CD14-positive monocyte (primary cell): ENCODE data around the gene TICAM2. TPM values are rescaled to one million over a fixed set of nuclear protein-coding genes. Genes with fewer than 3 reads are reported as not detected.

Experiments used
- DNase-seq, 3 donors: peaks; one replicate each; pipeline ENCODE4 v3.0.0-alpha.2; 2011 to 2022
- H2AFZ ChIP-seq: 2 replicates; pipeline ENCODE4 v1.6.0; 2012; ENCODE audit warnings: mild to moderate bottlenecking, low read depth, low read length, inconsistent platforms; ENCODE audit not compliant: insufficient read depth, poor library complexity, severe bottlenecking
- H3K27ac ChIP-seq, 2 donors: 1 replicate in 1 of 2; 2 replicates in 1 of 2; pipeline ENCODE4 v1.5.1; 2012 to 2013; ENCODE audit warnings: low read length in 2 of 2, control low read depth in 1 of 2, inconsistent platforms in 1 of 2, low read depth in 1 of 2, mild to moderate bottlenecking in 1 of 2
- H3K27me3 ChIP-seq, 2 donors: one replicate each; pipeline versions ENCODE4 v1.6.0 to v1.6.1; 2011 to 2013; ENCODE audit warnings: low read length in 2 of 2; ENCODE audit not compliant: control insufficient read depth in 2 of 2, insufficient read depth in 2 of 2
- H3K36me3 ChIP-seq, 2 donors: replicated peaks in 1 of 2; 1 replicate in 1 of 2; 2 replicates in 1 of 2; pipeline versions ENCODE4 v1.5.1 to v1.6.1; 2012 to 2013; ENCODE audit warnings: low read length in 2 of 2, control low read depth in 1 of 2, inconsistent platforms in 1 of 2, mild to moderate bottlenecking in 1 of 2; ENCODE audit not compliant: insufficient read depth in 2 of 2, control insufficient read depth in 1 of 2
- H3K4me1 ChIP-seq, 2 donors: 1 replicate in 1 of 2; 2 replicates in 1 of 2; pipeline versions ENCODE4 v1.5.1 to v1.6.1; 2012 to 2013; ENCODE audit warnings: low read length in 2 of 2, control low read depth in 1 of 2, inconsistent platforms in 1 of 2, mild to moderate bottlenecking in 1 of 2, moderate library complexity in 1 of 2; ENCODE audit not compliant: insufficient read depth in 2 of 2, control insufficient read depth in 1 of 2
- H3K4me2 ChIP-seq: replicated peaks from 2 replicates; pipeline ENCODE3; 2012; ENCODE audit warnings: low read length, moderate library complexity, mild to moderate bottlenecking; ENCODE audit not compliant: poor library complexity, severe bottlenecking; ENCODE audit errors: extremely low read depth
- H3K4me3 ChIP-seq, 3 experiments: fragments of 200-600 bp in 1 of 3; sonication (generic) in 1 of 3; replicated peaks in 1 of 3; 1 replicate in 2 of 3; 2 replicates in 1 of 3; pipeline ENCODE4 v1.5.1; 2011 to 2013; ENCODE audit warnings: low read length in 3 of 3, mild to moderate bottlenecking in 3 of 3, control low read depth in 2 of 3, low read depth in 2 of 3, inconsistent platforms in 1 of 3, moderate library complexity in 1 of 3
- H3K79me2 ChIP-seq: 2 replicates; pipeline ENCODE4 v1.6.0; 2012; ENCODE audit warnings: mild to moderate bottlenecking, control low read depth, inconsistent platforms, low read length, moderate library complexity; ENCODE audit not compliant: insufficient read depth
- H3K9ac ChIP-seq: 2 replicates; pipeline ENCODE4 v1.6.0; 2017; ENCODE audit warnings: low read length, mild to moderate bottlenecking; ENCODE audit not compliant: insufficient read depth, poor library complexity, severe bottlenecking
- H3K9me3 ChIP-seq, 2 donors: replicated peaks in 1 of 2; 1 replicate in 1 of 2; 2 replicates in 1 of 2; pipeline versions ENCODE4 v1.5.1 to v1.6.1; 2012 to 2013; ENCODE audit warnings: low read length in 2 of 2, control low read depth in 1 of 2; ENCODE audit not compliant: control insufficient read depth in 1 of 2, insufficient read depth in 1 of 2
- H4K20me1 ChIP-seq: 2 replicates; pipeline ENCODE4 v1.6.0; 2012; ENCODE audit warnings: mild to moderate bottlenecking, low read length, control low read depth, moderate library complexity; ENCODE audit not compliant: insufficient read depth
- H3K27ac Mint-ChIP-seq, 7 donors: one replicate each; pipeline ENCODE4 v1.8.0; 2020; ENCODE audit warnings: mild to moderate bottlenecking in 7 of 7, mixed read lengths in 7 of 7, moderate library complexity in 6 of 7, inconsistent platforms in 2 of 7
- H3K27me3 Mint-ChIP-seq, 3 donors: one replicate each; pipeline ENCODE4 v1.8.0; 2021 to 2022; ENCODE audit warnings: low read depth in 3 of 3, mild to moderate bottlenecking in 3 of 3, mixed read lengths in 3 of 3, moderate library complexity in 3 of 3, inconsistent platforms in 1 of 3
- H3K36me3 Mint-ChIP-seq, 2 donors: one replicate each; pipeline ENCODE4 v1.8.0; 2020; ENCODE audit warnings: mixed read lengths in 2 of 2, inconsistent platforms in 1 of 2, mild to moderate bottlenecking in 1 of 2
- H3K4me1 Mint-ChIP-seq: one replicate; pipeline ENCODE4 v1.8.0; 2020; ENCODE audit warnings: mild to moderate bottlenecking, mixed read lengths
- H3K4me3 Mint-ChIP-seq, 2 donors: one replicate each; pipeline ENCODE4 v1.8.0; 2020; ENCODE audit warnings: mild to moderate bottlenecking in 2 of 2, mixed read lengths in 2 of 2, moderate library complexity in 1 of 2
- H3K9me3 Mint-ChIP-seq, 7 donors: one replicate each; pipeline ENCODE4 v1.8.0; 2020 to 2022; ENCODE audit warnings: mixed read lengths in 7 of 7, mild to moderate bottlenecking in 6 of 7, moderate library complexity in 6 of 7, inconsistent platforms in 2 of 7
- WGBS: methylation state at CpG from one replicate; pipeline ENCODE4 v1.1.5; 2013; ENCODE audit warnings: missing lambda C conversion rate; ENCODE audit not compliant: insufficient coverage; 5-methylcytosine and 5-hydroxymethylcytosine counted together
- intact Hi-C, 2 donors: fragments of 100-400 bp; cut with micrococcal nuclease; formaldehyde crosslinking; loops; one replicate each; pipeline versions ENCODE4 v1.15.0 to v1.15.1; 2023
- polyA plus RNA-seq, 3 donors: library from polyadenylated mRNA; depleted of rRNA in 1 of 3; unstranded in 2 of 3; stranded (reverse) in 1 of 3; fragments of 300-500 nt in 2 of 3; fragments of >200 nt in 1 of 3; fragmentation: Illumina TruSeq in 2 of 3; gene quantifications; 1 replicate in 2 of 3; 2 replicates in 1 of 3; pipeline ENCODE4 v1.2.3, GENCODE V29; 2012 to 2021
- TF ChIP-seq, protein P1 (sequence below): fragments of 200-600 bp; IDR thresholded peaks from one replicate; pipeline ENCODE4 v1.8.0; 2022; ENCODE audit warnings: antibody characterized with exemption, mild to moderate bottlenecking

The TICAM2 gene
- polyA plus RNA-seq, 3 donors, result 3.5 to 25.1 (median 14.6) TPM

DNA sequence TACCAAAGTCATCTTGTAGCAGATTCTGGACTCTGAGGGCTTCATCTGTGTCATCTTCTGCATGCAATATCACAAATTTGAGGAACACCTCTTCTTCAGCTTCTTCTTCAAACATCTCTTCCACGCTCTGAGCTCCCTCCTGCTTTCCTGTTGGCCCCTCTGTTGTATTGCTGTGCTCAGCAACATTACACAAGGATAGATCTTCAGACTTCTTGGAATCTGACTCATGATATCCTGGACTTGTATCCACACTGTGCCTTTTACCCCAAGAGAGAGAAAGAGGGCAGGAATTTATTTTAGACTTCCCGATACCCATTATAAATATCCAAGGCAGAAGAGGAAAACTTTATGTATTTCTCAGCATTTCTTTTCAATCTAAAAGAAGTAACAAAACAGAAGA is 21.3 kb downstream of the TICAM2 start:
- Histone ChIP-seq H4K20me1 (peaks cover 88% of the 10 kb centered on the region), H3K79me2 (peaks cover 37% of the 10 kb centered on the region), H3K4me1 (no peaks in the 10 kb centered on the region), H3K4me3 (no peak overlapping the region), H3K27me3 (no peaks in the 10 kb centered on the region), H3K9me3 (no peaks in the 10 kb centered on the region), H3K4me2 (no peak overlapping the region), H3K9ac (no peak overlapping the region), H2AFZ (no peak overlapping the region), H3K27ac (no peak overlapping the region), H3K36me3 (peaks cover 12 to 48% of the 10 kb centered on the region in 2 donors)
- peaks cover 0 to 7% (median 3%) of the 10 kb centered on the region in 7 donors for H3K9me3 Mint-ChIP-seq
- no peak overlapping the region for H3K4me3 Mint-ChIP-seq
- WGBS, result 100% methylated on average over 1 of the region's 2 CpGs
- TF ChIP-seq, protein P1, sequence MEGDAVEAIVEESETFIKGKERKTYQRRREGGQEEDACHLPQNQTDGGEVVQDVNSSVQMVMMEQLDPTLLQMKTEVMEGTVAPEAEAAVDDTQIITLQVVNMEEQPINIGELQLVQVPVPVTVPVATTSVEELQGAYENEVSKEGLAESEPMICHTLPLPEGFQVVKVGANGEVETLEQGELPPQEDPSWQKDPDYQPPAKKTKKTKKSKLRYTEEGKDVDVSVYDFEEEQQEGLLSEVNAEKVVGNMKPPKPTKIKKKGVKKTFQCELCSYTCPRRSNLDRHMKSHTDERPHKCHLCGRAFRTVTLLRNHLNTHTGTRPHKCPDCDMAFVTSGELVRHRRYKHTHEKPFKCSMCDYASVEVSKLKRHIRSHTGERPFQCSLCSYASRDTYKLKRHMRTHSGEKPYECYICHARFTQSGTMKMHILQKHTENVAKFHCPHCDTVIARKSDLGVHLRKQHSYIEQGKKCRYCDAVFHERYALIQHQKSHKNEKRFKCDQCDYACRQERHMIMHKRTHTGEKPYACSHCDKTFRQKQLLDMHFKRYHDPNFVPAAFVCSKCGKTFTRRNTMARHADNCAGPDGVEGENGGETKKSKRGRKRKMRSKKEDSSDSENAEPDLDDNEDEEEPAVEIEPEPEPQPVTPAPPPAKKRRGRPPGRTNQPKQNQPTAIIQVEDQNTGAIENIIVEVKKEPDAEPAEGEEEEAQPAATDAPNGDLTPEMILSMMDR, result no peak
- peaks cover 0 to 3% (median 2%) of the 10 kb centered on the region in 3 donors for H3K27me3 Mint-ChIP-seq
- peaks cover 43 to 45% of the 10 kb centered on the region in 2 donors for H3K36me3 Mint-ChIP-seq
- intact Hi-C loops, result loop anchor here in 1 of 2 donors (10.0 kb wide), 1 partner anchor 46 kb away; no protein-coding TSS in a partner anchor
- DNase-seq, result no peak
- no peak overlapping the region for H3K27ac Mint-ChIP-seq
- H3K4me1 Mint-ChIP-seq, result peaks cover 10% of the 10 kb centered on the region

DNA sequence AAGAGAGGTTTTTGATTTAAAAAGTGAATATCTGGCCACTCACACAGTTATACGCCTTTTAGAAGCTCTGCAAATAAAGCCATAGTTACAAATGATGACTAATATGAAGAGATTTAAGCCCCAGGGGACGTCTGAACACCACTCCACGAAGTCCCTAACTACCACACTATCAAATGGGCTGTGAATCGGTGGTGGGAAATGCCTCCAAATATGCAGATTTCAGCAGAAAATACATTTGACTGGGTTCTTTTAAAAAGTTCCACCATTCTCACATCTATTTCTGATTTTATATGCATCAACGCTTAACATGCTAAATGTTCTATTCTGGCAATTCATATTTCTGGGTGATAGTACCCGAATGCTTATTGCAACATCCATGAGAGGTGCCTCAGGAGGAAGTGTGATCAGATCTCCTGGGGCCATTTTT is 22.5 kb downstream of the TICAM2 start:
- Mint-ChIP-seq H3K9me3 (peaks cover 0 to 7% (median 3%) of the 10 kb centered on the region in 7 donors), H3K4me3 (no peak overlapping the region), H3K27me3 (peaks cover 0 to 3% (median 2%) of the 10 kb centered on the region in 3 donors), H3K27ac (no peak overlapping the region), H3K36me3 (peaks cover 43 to 45% of the 10 kb centered on the region in 2 donors), H3K4me1 (peaks cover 10% of the 10 kb centered on the region)
- no peak overlapping the region for H3K27ac ChIP-seq
- H3K4me3 ChIP-seq, result no peak overlapping the region
- no peak overlapping the region for H2AFZ ChIP-seq
- intact Hi-C loops, result loop anchor here in 1 of 2 donors (10.0 kb wide), 1 partner anchor 45 kb away; no protein-coding TSS in a partner anchor
- H3K9me3 ChIP-seq, result no peaks in the 10 kb centered on the region
- H3K4me2 ChIP-seq, result no peak overlapping the region
- TF ChIP-seq, protein P1, result no peak
- DNase-seq, result no peak
- 0% methylated on average over 1 of the region's 6 CpGs for WGBS
- H3K36me3 ChIP-seq, result peaks cover 8 to 40% of the 10 kb centered on the region in 2 donors
- no peaks in the 10 kb centered on the region for H3K27me3 ChIP-seq
- no peaks in the 10 kb centered on the region for H3K4me1 ChIP-seq
- H3K79me2 ChIP-seq, result peaks cover 26% of the 10 kb centered on the region
- H4K20me1 ChIP-seq, result peaks cover 84% of the 10 kb centered on the region
- no peak overlapping the region for H3K9ac ChIP-seq
